HPDE6-E6E7 (cell line): ENCODE data around the gene ETV1.
A peak's percentile ranks its signal among the peaks of the same experiment; 100 is the strongest.

Source experiments
- DNase-seq: peaks from one replicate; pipeline ENCODE4 v3.0.0; 2011; ENCODE audit warnings: missing footprints; ENCODE audit errors: extremely low spot score

The ETV1 gene

GRCh38 chr7:13989126-13989948 is at the start of gene ETV1:
TSS of gene ETV1 (minus strand) at chr7:13989666. CDS start at chr7:13989052, 614 bp downstream.
- peak; percentile 56 for DNase-seq

- DNase-seq: no peak
Observed at GRCh38 chr7:14024406-14024805, 34.9 kb upstream of the ETV1 start.

DNA sequence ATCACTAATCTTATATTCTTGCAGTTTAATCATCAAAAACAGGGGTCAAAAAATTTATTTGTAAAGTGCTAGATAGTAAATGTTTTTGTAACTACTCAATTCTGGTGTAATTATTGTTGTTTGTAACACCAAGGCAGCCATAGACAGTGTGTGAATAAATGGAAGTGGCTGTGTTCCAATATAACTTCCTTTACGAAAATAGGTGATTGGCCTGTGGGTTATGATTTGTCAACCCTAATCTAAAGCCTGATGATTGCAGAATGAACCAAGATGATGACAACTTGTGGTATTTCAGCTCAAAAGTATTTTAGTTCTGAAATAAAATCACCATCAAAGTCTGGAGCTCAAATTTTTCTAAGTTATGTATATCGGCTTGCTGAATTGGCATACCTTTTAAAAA is 34.4 kb upstream of the ETV1 start:
- no peak for DNase-seq

- DNase-seq: no peak
Observed at GRCh38 chr7:14023342-14023741, 33.9 kb upstream of the ETV1 start.

DNA sequence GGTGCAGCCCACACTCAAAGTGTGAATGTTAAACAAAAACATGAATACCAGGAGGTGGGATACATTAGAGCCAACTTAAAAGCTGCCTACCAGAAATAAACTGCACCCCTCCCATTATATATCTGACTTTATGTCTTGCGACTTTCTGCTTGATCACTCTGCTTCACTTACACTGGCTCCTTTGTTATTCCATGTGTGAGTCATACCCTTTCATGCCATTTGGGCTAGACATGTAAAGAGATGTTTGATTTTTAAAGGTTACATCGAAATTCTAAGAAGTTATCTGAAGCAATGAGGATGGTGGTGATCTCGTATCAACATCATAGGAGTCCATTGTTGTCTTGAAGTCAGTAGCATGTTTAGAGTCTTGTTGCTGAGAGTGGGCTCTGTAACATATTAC is 31.6 kb upstream of the ETV1 start:
- peak; percentile 21 for DNase-seq

GRCh38 chr7:14020339-14020900 is 31.0 kb upstream of the ETV1 start:
- DNase-seq: no peak

- DNase-seq: no peak
Observed at GRCh38 chr7:14018751-14019150, 29.3 kb upstream of the ETV1 start.

- DNase-seq: no peak
Observed at GRCh38 chr7:14016950-14017349, 27.5 kb upstream of the ETV1 start.

- DNase-seq: no peak
Observed at GRCh38 chr7:14013898-14014297, 24.4 kb upstream of the ETV1 start.

DNA sequence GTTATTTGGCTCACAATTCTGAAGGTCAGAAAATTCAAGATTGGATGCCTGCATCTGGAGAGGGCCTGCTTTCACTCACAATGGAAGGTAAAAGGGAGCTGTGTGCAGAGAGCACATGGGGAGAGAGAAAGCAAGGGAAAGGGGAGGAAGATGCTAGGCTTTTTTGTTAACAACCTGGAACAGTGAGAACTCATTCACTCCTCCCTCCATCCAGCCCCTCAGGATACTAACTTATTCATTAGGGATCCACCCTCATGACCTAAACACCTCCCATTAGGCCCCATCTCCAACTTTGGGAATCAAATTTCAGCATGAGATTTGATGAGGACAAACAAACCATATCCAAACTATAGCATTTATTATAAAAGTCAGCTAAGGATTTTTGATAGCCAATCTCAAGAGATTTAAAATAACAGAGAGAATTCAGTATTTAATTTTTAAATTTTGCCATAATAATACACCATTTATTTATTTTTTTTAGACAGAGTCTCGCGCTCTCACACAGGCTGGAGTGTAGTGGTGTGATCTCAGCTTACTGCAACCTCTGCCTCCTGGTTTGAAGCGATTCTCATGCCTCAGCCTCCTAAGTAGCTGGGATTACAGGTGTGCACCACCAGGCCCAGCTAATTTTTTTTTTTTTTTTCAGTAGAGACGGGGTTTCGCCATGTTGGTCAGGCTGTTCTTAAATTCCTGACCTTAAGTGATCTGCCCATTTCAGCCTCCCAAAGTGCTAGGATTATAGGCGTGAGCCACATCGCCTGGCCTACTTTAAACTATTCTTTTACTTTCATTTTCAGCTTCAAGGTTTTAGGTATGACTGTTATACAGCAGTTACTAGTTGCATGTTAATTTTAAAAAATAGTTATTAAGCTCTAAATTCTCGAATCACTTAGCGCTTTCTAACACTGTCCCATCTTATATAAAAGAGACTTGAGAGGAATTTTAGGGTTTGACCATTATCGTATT is 20.3 kb upstream of the ETV1 start:
- no peak for DNase-seq

DNA sequence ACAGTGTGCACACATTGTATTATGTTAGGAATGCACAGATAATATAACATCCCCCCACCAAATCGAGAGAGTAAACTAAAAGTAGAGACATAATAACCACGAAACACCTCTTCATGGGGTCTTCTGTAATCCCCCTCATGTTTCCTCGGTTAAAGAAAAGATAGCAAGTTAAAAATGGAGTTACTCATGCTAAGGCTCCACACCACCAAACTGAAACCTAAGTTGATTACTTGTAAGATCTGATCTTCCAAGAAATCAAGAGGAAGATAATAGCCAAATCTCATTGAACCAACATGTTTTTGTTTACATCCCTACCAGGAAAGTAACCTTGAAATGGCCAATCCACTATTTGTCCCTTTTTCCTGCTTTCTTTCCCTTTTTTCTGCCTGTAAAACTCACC is 11.7 kb upstream of the ETV1 start:
- no peak for DNase-seq

- DNase-seq: no peak
Observed at GRCh38 chr7:14000247-14000646, 10.8 kb upstream of the ETV1 start.

DNA sequence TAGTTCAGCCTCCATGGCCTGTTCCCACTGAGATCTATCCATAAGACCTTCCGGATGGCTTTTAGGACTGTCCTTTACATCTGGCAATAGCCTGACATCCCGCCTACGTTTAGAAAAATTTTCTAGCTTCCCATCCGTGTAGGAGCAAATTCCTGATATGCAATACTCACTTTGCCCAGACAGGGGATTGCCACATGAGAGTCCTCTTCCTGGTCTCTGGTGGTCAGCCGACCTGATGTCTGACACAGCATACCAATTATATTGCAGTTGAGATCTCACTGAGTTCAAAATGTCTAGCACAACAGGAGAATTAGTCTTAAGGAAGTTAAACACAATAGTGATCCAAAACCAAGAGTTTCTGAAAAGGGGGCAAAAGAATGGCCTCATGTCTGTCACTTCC is 9.4 kb upstream of the ETV1 start:
- no peak for DNase-seq

DNA sequence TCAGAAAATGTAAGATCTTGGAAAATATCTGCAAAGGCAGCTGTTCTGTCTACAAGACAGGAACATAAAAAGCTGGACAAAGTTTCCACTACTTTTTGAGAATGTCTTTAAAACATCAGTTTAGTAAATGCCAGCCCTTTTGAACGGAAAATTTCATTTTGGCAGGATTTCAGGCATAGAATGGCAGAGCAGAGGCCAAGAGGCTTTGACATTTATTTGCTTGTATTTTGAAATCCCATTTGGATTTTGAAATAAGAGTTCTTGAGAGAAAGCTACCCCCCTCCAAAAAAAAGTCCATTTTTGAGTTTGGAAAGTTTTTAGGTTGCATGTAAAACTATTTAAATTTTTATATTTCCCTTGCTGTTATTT is 3.1 kb upstream of the ETV1 start:
- DNase-seq: no peak

DNA sequence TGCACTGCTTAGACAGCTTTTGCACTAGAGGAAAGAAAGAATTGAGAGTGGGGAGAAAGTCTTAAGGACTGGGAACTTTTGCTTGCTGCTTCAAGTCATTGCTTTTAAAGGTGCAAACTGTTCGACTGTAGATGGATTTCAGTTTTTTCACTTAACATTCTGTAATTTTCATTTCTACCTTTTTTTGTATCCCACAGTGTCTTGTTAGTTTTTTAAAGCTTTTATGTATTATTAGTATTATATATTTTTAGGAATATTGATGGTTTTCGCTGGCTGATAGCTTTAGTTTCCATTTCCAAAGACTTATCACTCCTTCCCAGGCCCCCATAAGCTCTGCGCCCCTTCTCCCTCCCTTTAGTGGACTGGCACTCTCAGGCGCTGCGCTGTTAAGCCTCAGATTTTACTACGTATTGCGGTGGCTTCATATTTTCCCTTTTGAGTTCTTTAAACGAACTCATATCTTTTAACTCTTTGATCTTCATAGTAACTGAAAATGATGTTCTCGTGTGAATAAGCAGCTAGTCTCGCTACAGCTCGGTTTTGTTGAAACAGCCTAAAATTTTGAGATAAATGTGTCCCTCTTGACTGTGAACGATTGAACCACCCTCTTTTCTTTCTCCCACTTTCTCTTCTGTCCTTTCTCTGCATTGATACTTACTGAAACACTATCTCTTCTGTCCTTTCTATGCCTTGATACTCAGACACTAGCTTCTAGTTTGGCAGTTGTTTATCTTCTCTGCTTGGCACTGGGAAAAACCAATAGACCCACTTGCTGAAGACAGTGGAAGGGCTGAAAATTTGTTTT is 2.5 kb upstream of the ETV1 start:
- DNase-seq: no peak

- peak; percentile 92 for DNase-seq
Observed at GRCh38 chr7:13990984-13991790, 1.7 kb upstream of the ETV1 start.

GRCh38 chr7:13990319-13990983 is 985 bp upstream of the ETV1 start:
- peak; percentile 15 for DNase-seq

DNA sequence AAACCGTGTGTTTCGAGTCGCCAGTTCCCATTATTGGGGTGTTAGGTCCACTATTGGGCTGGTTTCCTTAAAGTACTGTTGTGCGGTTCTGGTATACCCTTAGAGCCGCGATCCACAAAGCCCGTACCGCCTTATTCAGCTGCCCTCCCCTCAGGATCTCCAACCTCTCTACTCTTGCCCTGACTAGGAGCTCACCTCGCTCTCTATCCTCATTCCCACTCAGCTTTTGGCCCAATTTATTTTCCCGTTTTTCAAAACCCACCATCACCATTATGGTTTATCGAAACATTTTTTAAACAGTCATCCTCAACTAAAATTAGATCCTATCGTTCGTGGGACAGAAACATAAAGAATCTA is 461 bp upstream of the ETV1 start:
- DNase-seq: no peak

DNA sequence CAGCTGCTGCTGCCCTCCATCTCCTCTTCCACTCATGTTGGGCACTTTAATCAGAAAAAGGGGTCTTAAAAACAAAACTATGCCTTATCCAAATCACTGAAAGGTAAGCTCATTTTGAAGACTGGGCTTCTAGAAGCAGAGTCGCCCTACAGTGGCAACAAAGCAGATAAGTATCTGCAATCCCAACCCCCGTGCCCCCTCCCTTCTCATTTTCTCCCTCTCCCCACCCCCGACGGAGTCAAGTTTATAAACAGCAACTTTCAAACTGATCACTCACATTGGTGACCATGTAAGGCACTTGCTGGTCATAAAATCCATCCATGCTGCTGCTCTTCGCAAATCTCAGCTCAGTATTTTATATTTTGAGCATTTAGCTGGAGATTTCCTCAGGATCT is 738 bp downstream of the ETV1 start:
- no peak for DNase-seq

DNA sequence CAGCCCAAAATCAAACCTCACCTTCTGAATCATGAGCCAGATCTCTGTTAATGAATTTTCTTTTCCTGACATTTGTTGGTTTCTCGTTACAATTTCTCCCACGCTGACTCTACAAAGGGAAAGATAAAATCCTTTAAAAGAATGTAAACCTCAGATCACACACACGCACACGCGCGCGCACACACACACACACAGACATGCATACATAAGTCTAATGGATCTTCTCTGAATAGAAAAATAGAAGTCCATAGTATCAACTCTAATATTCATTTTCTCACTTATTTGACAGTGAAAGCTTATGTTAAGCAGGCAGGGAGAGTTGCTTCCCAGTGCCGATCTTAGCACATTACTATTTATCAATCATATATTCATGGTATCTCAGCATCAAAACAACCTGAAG is 1.4 kb downstream of the ETV1 start:
- DNase-seq: no peak
